K562 (cell line): ENCODE measurements around the gene IPO11. TPM values are rescaled to one million over a fixed set of nuclear protein-coding genes. Genes with fewer than 3 reads are reported as not detected.

Experiments
- ATAC-seq: fragments of 200-7000 bp; cut with Tn5 transposase; 3 replicates; pipeline ENCODE4 v1.9.1; 2020; ENCODE audit warnings: moderate library complexity
- BruUV-seq: library from RNA; stranded (reverse); fragments of 400-500 nt; replicated peaks from 2 replicates; lab custom pipeline; 2021; lab: Mats Ljungman, UMichigan
- CTCF ChIA-PET: fragments of 300-600 bp; formaldehyde crosslinking; extraction: SDS; loops from one replicate; lab custom pipeline; 2021; ENCODE audit warnings: low intra/inter-chr PET ratio; lab: Yijun Ruan, JAX
- POLR2A ChIA-PET: fragments of 300-600, 350-650 bp; sonication (Branson Sonifier 250); formaldehyde crosslinking; extraction: SDS; loops from one replicate; lab custom pipeline; 2021; ENCODE audit warnings: antibody characterized with exemption, inconsistent platforms; lab: Yijun Ruan, JAX
- DNase-seq, 4 experiments: peaks; one replicate each; pipeline versions ENCODE4 v3.0.0 to v3.0.0-alpha.2; 2011 to 2018; ENCODE audit warnings: low spot score in 3 of 4, mixed read lengths in 3 of 4; ENCODE audit errors: extremely low read depth in 1 of 4
- FAIRE-seq: peaks from 2 replicates; lab custom pipeline; 2011; peaks lifted over from hg19 to GRCh38; lab: Jason Lieb, UNC
- H2AFZ ChIP-seq: 2 replicates; pipeline ENCODE4 v1.6.0; 2011; ENCODE audit warnings: low read depth, low read length, control low read depth, inconsistent platforms
- H3K27ac ChIP-seq: fragments of 200-600 bp; 3 replicates; pipeline ENCODE4 v1.8.0; 2011; ENCODE audit warnings: low read depth, mild to moderate bottlenecking, control low read depth, inconsistent platforms, low read length, moderate library complexity, mixed read lengths; ENCODE audit errors: extremely low read depth
- H3K27me3 ChIP-seq, 2 experiments: fragments of 300-600 bp in 1 of 2; 2 replicates in 1 of 2; 3 replicates in 1 of 2; pipeline versions ENCODE4 v1.6.0 to v1.8.0; 2011; ENCODE audit warnings: inconsistent platforms in 2 of 2, low read length in 2 of 2, mild to moderate bottlenecking in 1 of 2, mixed read lengths in 1 of 2, moderate library complexity in 1 of 2; ENCODE audit not compliant: control insufficient read depth in 2 of 2, insufficient read depth in 2 of 2
- H3K36me3 ChIP-seq: fragments of 300-600 bp; 3 replicates; pipeline ENCODE4 v1.8.0; 2011; ENCODE audit warnings: mild to moderate bottlenecking, low read length, inconsistent platforms; ENCODE audit not compliant: control insufficient read depth, insufficient read depth
- H3K4me1 ChIP-seq, 2 experiments: fragments of 200-600 bp in 1 of 2; replicated peaks in 1 of 2; 2 replicates in 1 of 2; 3 replicates in 1 of 2; pipeline versions ENCODE4 v1.5.1 to v1.8.0; 2011; ENCODE audit warnings: inconsistent platforms in 2 of 2, low read length in 2 of 2, mild to moderate bottlenecking in 1 of 2, mixed read lengths in 1 of 2, moderate library complexity in 1 of 2; ENCODE audit not compliant: control insufficient read depth in 2 of 2, insufficient read depth in 2 of 2
- H3K4me2 ChIP-seq: 2 replicates; pipeline ENCODE4 v1.6.1; 2011; ENCODE audit warnings: low read length, control low read depth, inconsistent platforms, mixed read lengths; ENCODE audit not compliant: insufficient read depth
- H3K4me3 ChIP-seq: fragments of 200-600 bp; sonication (generic), shearing (Covaris generic); 2 replicates; pipeline ENCODE4 v1.5.1; 2016; ENCODE audit warnings: control low read depth, inconsistent platforms
- H3K79me2 ChIP-seq: fragments of 200-600 bp; 3 replicates; pipeline ENCODE4 v1.8.0; 2011; ENCODE audit warnings: low read length, inconsistent platforms; ENCODE audit not compliant: control insufficient read depth, insufficient read depth
- H3K9ac ChIP-seq, 2 experiments: 2 replicates each; pipeline versions ENCODE4 v1.6.0 to v1.6.1; 2011; ENCODE audit warnings: low read depth in 2 of 2, low read length in 2 of 2, control low read depth in 1 of 2, inconsistent platforms in 1 of 2, mild to moderate bottlenecking in 1 of 2, mixed read lengths in 1 of 2; ENCODE audit not compliant: insufficient read depth in 1 of 2
- H3K9me1 ChIP-seq: one replicate; pipeline ENCODE4 v1.6.0; 2011; ENCODE audit warnings: inconsistent platforms, mild to moderate bottlenecking, low read length, moderate library complexity; ENCODE audit not compliant: control insufficient read depth, insufficient read depth
- H3K9me3 ChIP-seq: replicated peaks from 2 replicates; pipeline ENCODE4 v1.5.1; 2011; ENCODE audit warnings: low read depth, low read length, inconsistent platforms; ENCODE audit not compliant: control insufficient read depth, insufficient read depth
- H4K20me1 ChIP-seq: replicated peaks from 2 replicates; pipeline ENCODE4 v1.6.1; 2011; ENCODE audit warnings: low read length, inconsistent platforms, mixed read lengths; ENCODE audit not compliant: control insufficient read depth, insufficient read depth
- ARID1B ChIP-seq: fragments of 450-650 bp; IDR thresholded peaks from 2 replicates; pipeline ENCODE4 v1.6.1; 2016; ENCODE audit warnings: antibody characterized with exemption, mild to moderate bottlenecking, inconsistent platforms
- BRCA1 ChIP-seq, 2 experiments: fragments of 450-650 bp in 1 of 2; sonication (generic) in 1 of 2; formaldehyde crosslinking in 1 of 2; IDR thresholded peaks; 2 replicates each; pipeline versions ENCODE4 v1.5.0 to v1.6.1; 2017 to 2020; ENCODE audit warnings: mild to moderate bottlenecking in 1 of 2, missing genetic modification reagents in 1 of 2
- CHD1 ChIP-seq: fragments of 200-600 bp; sonication (generic); IDR thresholded peaks from one replicate; pipeline ENCODE4 v1.6.1; 2012; ENCODE audit warnings: mild to moderate bottlenecking, moderate library complexity, low read length, inconsistent platforms
- CHD2 ChIP-seq: IDR thresholded peaks from 2 replicates; pipeline ENCODE4 v1.6.1; 2011; ENCODE audit warnings: low read depth, low read length
- DPF2 ChIP-seq: fragments of 450-650 bp; IDR thresholded peaks from 2 replicates; pipeline ENCODE4 v1.6.1; 2016
- FOSL1 ChIP-seq: fragments of 200-800 bp; sonication (Bioruptor generic); conservative IDR thresholded peaks from 2 replicates; pipeline ENCODE4 v1.6.1; 2016; ENCODE audit warnings: missing genetic modification characterization, missing compliant biosample characterization
- FOXJ2 ChIP-seq: fragments of 200-800 bp; sonication (Bioruptor generic); IDR thresholded peaks from 2 replicates; pipeline ENCODE4 v1.6.1; 2016; ENCODE audit warnings: missing genetic modification characterization, missing compliant biosample characterization
- HEY1 ChIP-seq: fragments of 250-450 bp; sonication (Bioruptor Pico); IDR thresholded peaks from 2 replicates; pipeline ENCODE4 v1.5.0; 2020; ENCODE audit warnings: mild to moderate bottlenecking, moderate library complexity, borderline replicate concordance
- IFI16 ChIP-seq: fragments of 250-450 bp; sonication (Bioruptor Pico); IDR thresholded peaks from 2 replicates; pipeline ENCODE4 v2.1.2; 2022; ENCODE audit warnings: mild to moderate bottlenecking, inconsistent platforms
- JUN ChIP-seq, 2 experiments: sonication (generic) in 1 of 2; formaldehyde crosslinking in 1 of 2; IDR thresholded peaks; 2 replicates each; pipeline versions ENCODE4 v1.6.1 to v1.8.0; 2012 to 2022; ENCODE audit warnings: borderline replicate concordance in 2 of 2, mild to moderate bottlenecking in 2 of 2, improper control_type of control experiment in 1 of 2, low read depth in 1 of 2, low read length in 1 of 2, missing genetic modification reagents in 1 of 2
- NFIC ChIP-seq: fragments of 450-650 bp; IDR thresholded peaks from 2 replicates; pipeline ENCODE4 v1.6.1; 2017; ENCODE audit warnings: mild to moderate bottlenecking, inconsistent platforms
- SMC3 ChIP-seq: conservative IDR thresholded peaks from 2 replicates; pipeline ENCODE4 v1.6.1; 2011; ENCODE audit warnings: low read depth, low read length, improper control_type of control experiment; ENCODE audit not compliant: insufficient read depth
- SRSF3 ChIP-seq: fragments of 200-400 bp; formaldehyde crosslinking; IDR thresholded peaks from 2 replicates; pipeline ENCODE4 v1.6.1; 2016; ENCODE audit warnings: mild to moderate bottlenecking, low read length, moderate library complexity; ENCODE audit not compliant: insufficient read depth
- TGIF2 ChIP-seq: sonication (generic); formaldehyde crosslinking; IDR thresholded peaks from 2 replicates; pipeline ENCODE4 v1.8.1; 2022; ENCODE audit warnings: mild to moderate bottlenecking, missing genetic modification reagents, moderate library complexity
- YBX1 ChIP-seq: fragments of 450-650 bp; IDR thresholded peaks from 2 replicates; pipeline ENCODE4 v1.7.1; 2016; ENCODE audit warnings: mild to moderate bottlenecking
- WGBS: fragments of 100-300 bp; shearing (Covaris generic); methylation state at CpG from one replicate; pipeline ENCODE4 v1.1.6; 2016; ENCODE audit warnings: low coverage, mixed read lengths; ENCODE audit not compliant: insufficient coverage; ENCODE audit errors: missing lambda C conversion rate; 5-methylcytosine and 5-hydroxymethylcytosine counted together
- in situ Hi-C: fragments of 300-500 bp; cut with MboI; formaldehyde crosslinking; loops from 4 replicates; pipeline ENCODE4 v1.15.0; 2018; ENCODE audit warnings: inconsistent platforms, mixed read lengths
- intact Hi-C: fragments of 100-400 bp; cut with micrococcal nuclease; formaldehyde crosslinking; loops from 2 replicates; pipeline ENCODE4 v1.14.2; 2022
- polyA plus RNA-seq, 8 experiments: library from polyadenylated mRNA; depleted of rRNA in 4 of 8; stranded (reverse) in 5 of 8; unstranded in 3 of 8; fragments of >200 nt; fragmentation: Nextera tagmentation in 2 of 8; fragmentation: Illumina TruSeq in 1 of 8; extraction: Ambion mirVana in 2 of 8; extraction: Trizol in 1 of 8; gene quantifications; 2 replicates each; pipeline versions ENCODE4 v1.2.1 to v1.2.3, GENCODE V29; 2011 to 2014; ENCODE audit warnings: inconsistent platforms in 1 of 8, missing spikeins in 1 of 8
- total RNA-seq, 7 experiments: library from RNA; depleted of rRNA in 6 of 7; stranded (reverse); fragments of >200 nt in 6 of 7; fragmentation: Illumina TruSeq in 2 of 7; extraction: Trizol in 2 of 7; gene quantifications; 2 replicates each; pipeline versions ENCODE4 v1.2.1 to v1.2.3, GENCODE V29; 2011 to 2021; ENCODE audit warnings: low replicate concordance in 1 of 7
- TF ChIP-seq, protein P1 (sequence below): fragments of 250-450 bp; sonication (Bioruptor Pico); IDR thresholded peaks from 2 replicates; pipeline ENCODE4 v1.6.1; 2021; ENCODE audit warnings: mild to moderate bottlenecking
- TF ChIP-seq, protein P2 (sequence below): sonication (generic); IDR thresholded peaks from 2 replicates; pipeline ENCODE4 v1.6.1; 2016
- TF ChIP-seq, protein P3 (sequence below): sonication (generic); formaldehyde crosslinking; IDR thresholded peaks from 2 replicates; pipeline ENCODE4 v1.8.1; 2023; ENCODE audit warnings: mild to moderate bottlenecking, missing genetic modification reagents, moderate library complexity
- TF ChIP-seq, protein P4 (sequence below): fragments of 450-650 bp; IDR thresholded peaks from 2 replicates; pipeline ENCODE4 v1.6.1; 2016; ENCODE audit warnings: mild to moderate bottlenecking

Gene IPO11
- total and polyA plus RNA-seq, 9 of the 15 experiments (the other 6 are each of a cell fraction or from before 2014, with no cell fraction given) = 38.7 to 96.0 (median 70.9) TPM

DNA sequence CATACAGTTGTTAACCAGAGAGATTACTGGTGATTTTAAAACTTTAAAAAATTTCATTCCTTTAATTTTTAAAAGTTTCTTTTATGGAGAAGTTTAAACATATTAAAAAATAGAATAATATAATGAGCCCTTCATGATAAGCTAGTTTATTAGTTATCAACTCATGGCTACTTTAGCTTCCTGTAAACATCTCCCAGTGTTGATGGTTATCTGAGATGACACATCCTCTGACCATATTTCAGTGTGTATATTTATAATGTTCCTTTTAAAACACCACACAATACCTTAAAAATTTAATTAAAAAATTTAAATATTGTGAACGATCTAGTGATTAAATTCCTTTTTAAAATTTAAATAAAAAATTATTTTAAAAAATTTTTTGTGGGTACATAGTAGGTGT, 74.1 kb downstream of the IPO11 start:
- no peak for ATAC-seq
- no peaks in the 10 kb centered on the region for H3K79me2 ChIP-seq
- H3K4me2 ChIP-seq = no peak overlapping the region
- no peak overlapping the region for H3K4me3 ChIP-seq
- ChIA-PET POLR2A (interaction anchor here (0.6 kb wide), 1 partner anchor 19 kb away, joined by 3 read pairs; no protein-coding TSS in a partner anchor), CTCF (no interaction called here)
- H3K36me3 ChIP-seq = peaks cover 57% of the 10 kb centered on the region
- intact Hi-C loops (no loop called here), in situ Hi-C loops (no loop called here)
- no peaks in the 10 kb centered on the region for H4K20me1 ChIP-seq
- H3K27me3 ChIP-seq = no peaks in the 10 kb centered on the region
- DNase-seq = no peak
- H3K9me1 ChIP-seq = no peaks in the 10 kb centered on the region
- H2AFZ ChIP-seq = no peak overlapping the region
- no TSS peak for BruUV-seq
- H3K4me1 ChIP-seq = no peaks in the 10 kb centered on the region
- no peaks in the 10 kb centered on the region for H3K9me3 ChIP-seq
- no peak overlapping the region for H3K27ac ChIP-seq
- 81% methylated on average over 1 of the region's 1 CpG for WGBS
- FAIRE-seq = no peak
- H3K9ac ChIP-seq = no peak overlapping the region
- no peak for TF ChIP-seq IFI16
- TF ChIP-seq YBX1 = no peak
- 0 out of 2 replicates have a peak, but pooled peaks have one; percentile 15 for TF ChIP-seq JUN (IDR thresholded peaks at IDR 0.05; ENCODE audit: borderline replicate concordance, low read depth, low read length)
- TF ChIP-seq JUN (CRISPR knock-in tag; IDR thresholded peaks at IDR 0.05; ENCODE audit: borderline replicate concordance) = no peak
- TF ChIP-seq SMC3 = no peak
- no peak for TF ChIP-seq HEY1 (CRISPR knock-in tag)
- no peak for TF ChIP-seq NFIC
- TF ChIP-seq ARID1B = peak; percentile 44; the same call in 1 of the 2 replicates
- TF ChIP-seq CHD2 = no peak
- TF ChIP-seq, protein P1, sequence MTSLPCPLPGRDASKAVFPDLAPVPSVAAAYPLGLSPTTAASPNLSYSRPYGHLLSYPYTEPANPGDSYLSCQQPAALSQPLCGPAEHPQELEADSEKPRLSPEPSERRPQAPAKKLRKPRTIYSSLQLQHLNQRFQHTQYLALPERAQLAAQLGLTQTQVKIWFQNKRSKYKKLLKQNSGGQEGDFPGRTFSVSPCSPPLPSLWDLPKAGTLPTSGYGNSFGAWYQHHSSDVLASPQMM (CRISPR knock-in tag) = no peak
- TF ChIP-seq, protein P2, sequence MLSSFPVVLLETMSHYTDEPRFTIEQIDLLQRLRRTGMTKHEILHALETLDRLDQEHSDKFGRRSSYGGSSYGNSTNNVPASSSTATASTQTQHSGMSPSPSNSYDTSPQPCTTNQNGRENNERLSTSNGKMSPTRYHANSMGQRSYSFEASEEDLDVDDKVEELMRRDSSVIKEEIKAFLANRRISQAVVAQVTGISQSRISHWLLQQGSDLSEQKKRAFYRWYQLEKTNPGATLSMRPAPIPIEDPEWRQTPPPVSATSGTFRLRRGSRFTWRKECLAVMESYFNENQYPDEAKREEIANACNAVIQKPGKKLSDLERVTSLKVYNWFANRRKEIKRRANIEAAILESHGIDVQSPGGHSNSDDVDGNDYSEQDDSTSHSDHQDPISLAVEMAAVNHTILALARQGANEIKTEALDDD = no peak
- TF ChIP-seq, protein P3, sequence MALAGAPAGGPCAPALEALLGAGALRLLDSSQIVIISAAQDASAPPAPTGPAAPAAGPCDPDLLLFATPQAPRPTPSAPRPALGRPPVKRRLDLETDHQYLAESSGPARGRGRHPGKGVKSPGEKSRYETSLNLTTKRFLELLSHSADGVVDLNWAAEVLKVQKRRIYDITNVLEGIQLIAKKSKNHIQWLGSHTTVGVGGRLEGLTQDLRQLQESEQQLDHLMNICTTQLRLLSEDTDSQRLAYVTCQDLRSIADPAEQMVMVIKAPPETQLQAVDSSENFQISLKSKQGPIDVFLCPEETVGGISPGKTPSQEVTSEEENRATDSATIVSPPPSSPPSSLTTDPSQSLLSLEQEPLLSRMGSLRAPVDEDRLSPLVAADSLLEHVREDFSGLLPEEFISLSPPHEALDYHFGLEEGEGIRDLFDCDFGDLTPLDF (CRISPR knock-in tag) = no peak
- no peak for TF ChIP-seq DPF2
- no peak for TF ChIP-seq BRCA1 (IDR thresholded peaks at IDR 0.05)
- TF ChIP-seq BRCA1 (CRISPR knock-in tag; IDR thresholded peaks at IDR 0.05) = no peak
- no peak for TF ChIP-seq SRSF3
- no peak for TF ChIP-seq TGIF2
- no peak for TF ChIP-seq CHD1
- TF ChIP-seq, protein P4, sequence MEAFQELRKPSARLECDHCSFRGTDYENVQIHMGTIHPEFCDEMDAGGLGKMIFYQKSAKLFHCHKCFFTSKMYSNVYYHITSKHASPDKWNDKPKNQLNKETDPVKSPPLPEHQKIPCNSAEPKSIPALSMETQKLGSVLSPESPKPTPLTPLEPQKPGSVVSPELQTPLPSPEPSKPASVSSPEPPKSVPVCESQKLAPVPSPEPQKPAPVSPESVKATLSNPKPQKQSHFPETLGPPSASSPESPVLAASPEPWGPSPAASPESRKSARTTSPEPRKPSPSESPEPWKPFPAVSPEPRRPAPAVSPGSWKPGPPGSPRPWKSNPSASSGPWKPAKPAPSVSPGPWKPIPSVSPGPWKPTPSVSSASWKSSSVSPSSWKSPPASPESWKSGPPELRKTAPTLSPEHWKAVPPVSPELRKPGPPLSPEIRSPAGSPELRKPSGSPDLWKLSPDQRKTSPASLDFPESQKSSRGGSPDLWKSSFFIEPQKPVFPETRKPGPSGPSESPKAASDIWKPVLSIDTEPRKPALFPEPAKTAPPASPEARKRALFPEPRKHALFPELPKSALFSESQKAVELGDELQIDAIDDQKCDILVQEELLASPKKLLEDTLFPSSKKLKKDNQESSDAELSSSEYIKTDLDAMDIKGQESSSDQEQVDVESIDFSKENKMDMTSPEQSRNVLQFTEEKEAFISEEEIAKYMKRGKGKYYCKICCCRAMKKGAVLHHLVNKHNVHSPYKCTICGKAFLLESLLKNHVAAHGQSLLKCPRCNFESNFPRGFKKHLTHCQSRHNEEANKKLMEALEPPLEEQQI = no peak
- peak; percentile 81 for TF ChIP-seq FOSL1 (tag)
- TF ChIP-seq FOXJ2 (tag) = 0 out of 2 replicates have a peak, but pooled peaks have one; percentile 38
